HTERT RPE-1 (cell line): ENCODE results near the gene BBC3.

Experiments
- in situ Hi-C: fragments of 300-500 bp; cut with MboI; formaldehyde crosslinking; loops from 4 replicates; pipeline ENCODE4 v1.14.3; 2020; ENCODE audit warnings: low sequenced_read_pairs

Gene BBC3

DNA sequence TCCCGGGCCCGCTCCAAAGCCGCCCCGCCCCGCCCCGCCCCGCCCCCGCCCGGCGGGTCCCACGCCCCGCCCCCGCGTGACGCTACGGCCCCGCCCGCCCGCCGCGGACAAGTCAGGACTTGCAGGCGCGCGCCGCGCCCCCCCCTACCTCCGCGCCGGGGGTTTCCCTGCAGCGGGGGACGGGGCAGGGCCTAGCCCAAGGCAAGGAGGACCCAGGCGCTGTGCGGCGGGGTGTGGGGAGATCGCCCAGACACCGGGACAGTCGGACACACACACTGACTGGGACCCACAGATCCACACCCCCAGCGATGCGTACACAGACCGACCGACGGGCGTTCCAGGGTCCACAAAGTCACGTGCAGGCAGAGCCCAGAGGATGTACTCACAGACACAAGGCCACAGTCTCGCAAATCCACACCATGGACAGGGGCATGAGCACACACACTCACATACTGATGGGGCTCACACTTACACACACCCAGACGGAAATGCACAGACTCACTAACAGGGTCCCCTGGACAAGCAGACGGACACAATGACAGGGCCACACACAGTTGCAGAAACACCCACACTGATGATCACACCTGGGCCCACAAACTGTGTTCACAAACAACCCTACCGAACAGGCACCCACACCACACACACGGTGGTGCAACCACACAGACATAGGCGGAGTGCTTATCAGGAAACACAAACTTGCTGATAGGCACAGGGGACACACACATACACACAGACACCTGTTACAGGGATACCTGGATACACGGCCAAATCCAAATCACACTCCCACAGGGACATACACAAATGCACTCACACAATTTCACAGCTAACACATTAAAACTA, 436 bp upstream of the BBC3 start:
- in situ Hi-C loops: no loop called here

DNA sequence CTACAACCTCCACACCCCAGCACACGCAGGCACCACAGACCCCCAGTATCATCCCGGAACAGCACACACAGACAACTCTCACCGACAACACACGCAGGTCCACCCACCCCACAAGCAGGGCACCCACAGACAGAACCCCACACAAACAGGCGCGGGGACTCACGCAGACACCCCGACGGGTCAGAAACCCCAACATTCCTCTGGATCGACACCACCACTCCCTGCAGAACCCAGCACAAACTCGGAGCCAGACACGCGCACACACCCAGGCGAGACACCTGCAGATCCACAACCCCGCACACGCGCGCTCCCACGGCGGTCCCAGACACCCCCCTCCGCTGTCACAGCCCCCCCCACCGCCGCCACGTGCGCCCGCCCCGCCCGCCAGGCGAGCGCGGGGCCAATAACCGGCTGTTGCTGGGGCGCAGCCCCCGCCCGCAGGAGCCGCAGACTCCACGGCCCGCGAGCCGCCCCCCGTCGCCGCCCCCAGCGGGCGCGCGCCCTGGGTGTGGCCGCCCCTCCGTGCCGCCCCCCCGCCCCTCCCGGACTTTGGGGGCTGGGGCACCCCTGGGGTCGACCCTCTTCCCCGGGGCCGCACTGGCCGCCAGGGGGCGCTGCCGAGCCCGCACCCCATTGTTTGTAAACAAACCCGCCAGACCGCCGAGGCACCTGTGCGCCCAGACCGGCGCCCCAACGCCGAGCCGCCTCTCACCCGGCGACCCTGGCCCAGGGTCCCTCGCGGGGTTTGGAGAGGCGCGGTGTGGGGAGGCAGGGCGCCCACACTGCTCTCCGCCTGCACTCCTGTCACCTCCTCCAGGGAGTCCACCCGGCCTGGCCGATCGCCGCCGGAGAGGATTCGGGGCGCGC, 712 bp downstream of the BBC3 start:
- in situ Hi-C loops: no loop called here

- in situ Hi-C loops: no loop called here
Observed at GRCh38 chr19:47229676-47230053, 1.3 kb downstream of the BBC3 start.

- in situ Hi-C loops: no loop called here
Observed at GRCh38 chr19:47228937-47229675, 1.9 kb downstream of the BBC3 start.

DNA sequence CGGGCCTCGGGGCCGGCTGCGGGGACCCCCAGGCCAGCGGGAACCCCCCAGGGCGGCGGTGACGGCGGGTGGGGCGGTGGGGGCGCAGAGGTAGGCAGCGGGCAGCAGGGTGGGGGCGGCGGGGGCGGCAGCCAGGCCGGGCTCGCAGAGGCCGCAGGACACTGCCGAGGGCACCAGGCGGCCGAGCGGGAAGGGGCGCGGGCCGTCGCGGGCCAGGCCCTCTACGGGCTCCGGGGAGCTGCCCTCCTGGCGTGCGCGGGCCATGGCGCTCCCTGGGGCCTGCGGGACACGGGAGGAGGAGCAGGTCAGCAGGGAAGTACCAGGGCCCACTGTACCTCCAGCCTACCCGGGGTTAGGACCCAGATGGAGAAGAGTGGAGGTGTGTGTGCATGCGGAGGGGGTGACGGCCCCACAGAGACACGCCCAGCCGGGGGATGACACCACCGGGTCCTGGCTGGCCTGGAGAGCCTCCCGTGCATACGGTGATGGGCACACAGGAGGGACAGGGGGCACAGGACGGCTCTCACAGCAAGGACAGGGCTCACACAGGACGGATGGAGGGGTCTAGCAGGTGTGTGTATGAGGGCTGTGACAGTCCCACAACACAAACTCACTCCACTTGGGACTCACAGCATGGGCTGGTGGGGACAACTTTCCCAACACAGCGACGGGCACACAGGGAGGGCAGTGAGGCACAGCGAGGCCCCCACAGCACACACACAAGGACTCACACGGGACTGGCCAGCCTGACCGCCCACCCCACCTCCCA, 2.6 kb downstream of the BBC3 start:
- in situ Hi-C loops: no loop called here

- in situ Hi-C loops: no loop called here
Observed at GRCh38 chr19:47227352-47228167, 3.4 kb downstream of the BBC3 start.

DNA sequence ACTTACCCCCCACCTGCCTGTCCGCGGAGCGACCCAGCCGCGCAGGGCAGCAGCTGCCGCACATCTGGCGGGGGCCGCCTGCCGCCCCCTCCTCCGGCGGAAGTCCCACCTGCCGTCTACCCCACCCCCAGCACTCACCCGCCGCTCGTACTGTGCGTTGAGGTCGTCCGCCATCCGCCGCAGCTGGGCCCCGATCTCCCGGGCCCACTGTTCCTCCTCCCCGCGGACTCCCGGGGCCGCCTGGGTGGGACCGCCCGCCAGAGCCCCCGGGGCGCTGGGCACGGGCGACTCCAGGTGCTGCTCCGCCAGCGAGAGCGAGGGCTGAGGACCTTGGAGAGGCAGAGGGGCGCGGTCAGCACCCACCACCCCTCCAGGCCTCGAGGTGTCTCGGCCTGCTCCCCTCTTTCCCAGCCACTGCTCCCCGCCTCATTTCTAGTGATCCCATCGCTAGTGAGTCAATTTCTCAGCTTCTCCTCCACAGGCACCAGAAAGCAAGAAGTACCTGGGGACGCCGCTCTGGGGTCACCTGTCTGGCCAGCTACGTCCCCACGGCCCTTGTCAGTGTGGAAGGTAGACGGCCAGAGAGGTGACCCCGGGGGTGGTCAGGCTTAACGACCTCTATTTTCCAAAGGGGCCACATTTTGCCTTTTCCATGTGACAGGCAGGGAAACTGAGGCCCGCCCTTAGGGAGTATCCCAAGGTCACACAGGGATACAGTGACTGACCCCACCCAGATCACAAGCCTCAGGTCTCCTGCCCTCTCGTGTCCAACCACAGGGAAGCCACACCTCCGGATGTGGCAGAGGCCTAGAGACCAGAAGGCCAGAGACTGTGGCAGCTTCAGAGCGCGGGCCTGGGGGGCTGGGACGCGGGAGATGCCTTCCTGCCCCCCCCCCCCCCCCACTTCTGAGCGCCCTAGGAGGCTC, 4.3 kb downstream of the BBC3 start:
- in situ Hi-C loops: no loop called here

- in situ Hi-C loops: no loop called here
Observed at GRCh38 chr19:47225746-47226425, 5.1 kb downstream of the BBC3 start.

DNA sequence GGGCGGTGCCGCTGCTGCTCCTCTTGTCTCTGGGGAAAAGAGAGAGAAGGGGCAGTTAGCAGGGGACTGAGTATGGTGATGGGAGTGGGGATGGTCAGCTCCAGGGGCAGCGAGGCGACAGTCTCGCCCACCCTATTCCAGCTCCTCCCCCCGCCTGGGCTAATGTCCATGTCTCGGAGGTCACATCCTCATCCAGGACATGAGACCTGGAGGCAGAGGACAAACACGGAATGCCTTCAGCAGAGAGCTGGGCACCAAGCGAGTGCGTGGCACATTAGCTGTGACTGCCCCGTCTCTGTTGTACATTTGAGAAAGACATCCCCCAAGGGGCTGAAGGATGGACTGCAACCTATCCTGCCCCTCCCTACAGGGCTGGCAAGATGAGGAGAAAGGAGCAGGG, 9.1 kb downstream of the BBC3 start:
- in situ Hi-C loops: no loop called here

DNA sequence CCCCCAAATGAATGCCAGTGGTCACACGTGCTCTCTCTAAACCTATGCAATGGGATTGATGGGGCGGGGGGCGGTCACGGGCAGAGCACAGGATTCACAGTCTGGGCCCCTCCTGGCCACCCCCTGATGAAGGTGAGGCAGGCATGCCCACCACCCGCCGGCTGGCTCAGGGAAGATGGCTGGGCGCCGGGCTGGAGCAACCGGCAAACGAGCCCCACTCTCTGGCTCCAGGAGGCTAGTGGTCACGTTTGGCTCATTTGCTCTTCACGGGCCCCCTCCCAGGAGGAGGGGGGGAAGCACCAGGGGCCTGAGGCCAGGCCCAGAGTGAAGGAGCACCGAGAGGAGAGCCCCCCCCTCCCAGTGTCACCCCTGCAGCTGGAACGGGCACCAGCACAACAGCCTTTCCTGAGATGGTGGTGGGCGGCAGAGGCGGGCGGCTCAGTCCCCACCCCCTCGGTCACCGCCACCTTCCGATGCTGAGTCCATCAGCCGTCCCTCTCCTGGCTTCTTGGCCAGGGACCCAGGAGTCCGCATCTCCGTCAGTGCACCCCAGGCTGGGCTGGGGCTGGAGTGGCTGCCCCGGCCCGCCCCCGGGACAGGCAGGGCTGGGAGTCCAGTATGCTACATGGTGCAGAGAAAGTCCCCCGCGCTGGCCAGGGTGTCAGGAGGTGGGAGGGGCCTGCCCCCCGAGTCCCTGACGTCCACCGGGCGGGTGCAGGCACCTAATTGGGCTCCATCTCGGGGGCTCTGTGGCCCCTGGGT, 9.7 kb downstream of the BBC3 start:
- in situ Hi-C loops: no loop called here

DNA sequence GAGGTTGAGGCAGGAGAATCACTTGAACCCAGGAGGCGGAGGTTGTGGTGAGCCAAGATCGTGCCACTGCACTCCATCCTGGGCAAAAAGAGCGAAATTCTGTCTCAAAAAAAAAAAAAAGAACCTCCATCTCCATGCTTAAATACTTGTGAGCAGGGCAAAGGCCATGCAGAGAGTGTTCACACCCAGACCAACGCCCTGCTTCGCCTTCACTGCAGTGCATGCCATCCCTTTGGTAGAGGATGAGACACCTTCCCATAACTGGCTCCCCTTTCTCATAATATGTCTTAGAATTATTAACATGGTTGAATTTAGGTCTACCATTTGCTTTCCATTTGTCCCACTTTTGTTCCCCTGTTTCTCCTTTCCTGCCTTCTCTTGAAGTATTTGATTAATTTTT, 15.4 kb downstream of the BBC3 start:
- in situ Hi-C loops: no loop called here

GRCh38 chr19:47210689-47211316, 20.2 kb downstream of the BBC3 start:
- in situ Hi-C loops: no loop called here

DNA sequence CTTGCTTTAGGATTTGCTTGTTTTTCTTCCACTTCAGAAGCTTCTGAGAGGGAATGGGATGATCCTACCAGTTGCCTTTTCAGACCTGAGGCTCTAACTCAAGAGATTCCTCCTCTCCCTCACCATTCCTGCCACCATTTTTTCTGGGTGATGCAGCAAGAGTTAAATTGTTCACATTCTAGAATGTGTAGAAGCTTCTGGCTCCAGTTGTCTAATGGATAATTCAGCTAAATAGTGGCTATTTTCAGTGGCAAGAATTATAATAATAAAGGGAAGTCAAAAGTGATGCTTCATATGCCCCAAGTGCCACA, 20.9 kb downstream of the BBC3 start:
- in situ Hi-C loops: no loop called here

GRCh38 chr19:47209319-47210179, 21.4 kb downstream of the BBC3 start:
- in situ Hi-C loops: no loop called here

GRCh38 chr19:47203254-47203653, 27.7 kb downstream of the BBC3 start:
- in situ Hi-C loops: no loop called here

DNA sequence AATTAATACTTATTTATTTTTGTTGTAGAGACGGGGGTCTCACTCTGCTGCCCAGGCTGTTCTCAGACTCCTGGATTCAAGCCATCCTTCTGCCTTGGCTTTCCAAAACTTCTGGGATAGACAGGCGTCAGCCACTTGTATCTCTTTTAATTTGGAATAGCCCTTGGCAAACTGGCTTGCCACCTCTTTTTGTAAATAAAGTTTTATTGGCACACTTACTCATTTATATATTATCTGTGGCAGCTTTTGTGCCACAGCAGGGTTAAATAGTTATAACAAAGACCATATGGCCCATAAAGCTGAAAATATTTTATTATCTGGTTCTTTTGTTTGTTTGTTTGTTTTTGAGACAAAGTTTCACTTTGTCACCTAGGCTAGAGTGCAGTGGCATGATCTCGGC, 30.5 kb downstream of the BBC3 start:
- in situ Hi-C loops: no loop called here
